Stimulated activated CD8-positive, alpha-beta memory T cell treated with anti-CD3 and anti-CD28 coated beads, Interleukin-12 subunit alpha, Interleukin-12 subunit beta, amount 100 ng/mL, for 24 hours (primary cell): ENCODE measurements around the gene BMP8B.
"Not testable (repeated sequence)": the region's sequence is repeated elsewhere in the genome, so short reads cannot be mapped to it uniquely, and the experiment has no call there.

Source experiments
- DNase-seq: peaks from one replicate; pipeline ENCODE4 v3.0.0-alpha.2; 2020; ENCODE audit errors: extremely low read depth

BMP8B gene

GRCh38 chr1:39816415-39817090 lies 27.9 kb upstream of the BMP8B start:
- DNase-seq, result no peak

GRCh38 chr1:39812913-39813312 lies 24.2 kb upstream of the BMP8B start:
- no peak for DNase-seq

GRCh38 chr1:39808784-39809517 lies 20.3 kb upstream of the BMP8B start:
- DNase-seq, result no peak

GRCh38 chr1:39805385-39805784 lies 16.7 kb upstream of the BMP8B start:
- DNase-seq, result no peak

- no peak for DNase-seq
Measured at GRCh38 chr1:39802496-39803260, 14.0 kb upstream of the BMP8B start.

- DNase-seq, result no peak
Measured at GRCh38 chr1:39800471-39800835, 11.8 kb upstream of the BMP8B start.

GRCh38 chr1:39799770-39800470 lies 11.3 kb upstream of the BMP8B start:
- DNase-seq, result peak; percentile 26

GRCh38 chr1:39798859-39799769 lies 10.4 kb upstream of the BMP8B start:
- peak; percentile 74 for DNase-seq

- DNase-seq, result no peak
Measured at GRCh38 chr1:39795651-39796050, 7.0 kb upstream of the BMP8B start.

GRCh38 chr1:39791838-39792237 lies 3.2 kb upstream of the BMP8B start:
- no peak for DNase-seq

GRCh38 chr1:39789571-39790110 lies 976 bp upstream of the BMP8B start:
- DNase-seq, result no peak

GRCh38 chr1:39788426-39788757 lies 273 bp downstream of the BMP8B start:
- DNase-seq, result no peak

GRCh38 chr1:39787964-39788363 lies 701 bp downstream of the BMP8B start:
- DNase-seq, result not testable (repeated sequence)

GRCh38 chr1:39787468-39787867 lies 1.2 kb downstream of the BMP8B start:
- DNase-seq, result no peak

- not testable (repeated sequence) for DNase-seq
Measured at GRCh38 chr1:39787108-39787375, 1.6 kb downstream of the BMP8B start.

GRCh38 chr1:39786303-39787107 lies 2.2 kb downstream of the BMP8B start:
- DNase-seq, result not testable (repeated sequence)

- DNase-seq, result not testable (repeated sequence)
Measured at GRCh38 chr1:39782685-39783084, 6.0 kb downstream of the BMP8B start.

- DNase-seq, result no peak
Measured at GRCh38 chr1:39782103-39782502, 6.6 kb downstream of the BMP8B start.

- no peak for DNase-seq
Measured at GRCh38 chr1:39781349-39781715, 7.3 kb downstream of the BMP8B start.

GRCh38 chr1:39779821-39780220 lies 8.8 kb downstream of the BMP8B start:
- DNase-seq, result no peak
